HG02870 (cell line): ENCODE results near the gene GNG5.
"Not testable (repeated sequence)": the region's sequence is repeated elsewhere in the genome, so short reads cannot be mapped to it uniquely, and the experiment has no call there.

Source experiments
- ATAC-seq: cut with Tn5 transposase; IDR thresholded peaks from one replicate; pipeline ENCODE4 v1.9.1; 2021; ENCODE audit warnings: mild to moderate bottlenecking, moderate library complexity; ENCODE audit not compliant: unreplicated experiment

The GNG5 gene

GRCh38 chr1:84506002-84506728 is at the start of gene GNG5, which contains the start of gene SPATA1:
Gene GNG5, minus strand, starts transcription at chr1:84506581. Its CDS starts 490 bp downstream, at chr1:84506091.
Gene SPATA1, plus strand, starts transcription at chr1:84506386. Its CDS starts 9,974 bp downstream, at chr1:84516360.
- ATAC-seq, result peak; percentile 80

GRCh38 chr1:84550826-84551225 is 44.4 kb upstream of the GNG5 start:
- ATAC-seq, result no peak

- ATAC-seq, result no peak
Observed at GRCh38 chr1:84541679-84542078, 35.3 kb upstream of the GNG5 start.

- ATAC-seq, result no peak
Observed at GRCh38 chr1:84540759-84541158, 34.4 kb upstream of the GNG5 start.

- ATAC-seq, result no peak
Observed at GRCh38 chr1:84539972-84540371, 33.6 kb upstream of the GNG5 start.

GRCh38 chr1:84538599-84538998 is 32.2 kb upstream of the GNG5 start:
- ATAC-seq, result no peak

- ATAC-seq, result no peak
Observed at GRCh38 chr1:84525779-84526178, 19.4 kb upstream of the GNG5 start.

- no peak for ATAC-seq
Observed at GRCh38 chr1:84524590-84524989, 18.2 kb upstream of the GNG5 start.

- no peak for ATAC-seq
Observed at GRCh38 chr1:84510668-84511067, 4.3 kb upstream of the GNG5 start.

- ATAC-seq, result no peak
Observed at GRCh38 chr1:84510165-84510564, 3.8 kb upstream of the GNG5 start.

GRCh38 chr1:84509029-84509428 is 2.6 kb upstream of the GNG5 start:
- no peak for ATAC-seq

- no peak for ATAC-seq
Observed at GRCh38 chr1:84508510-84508909, 2.1 kb upstream of the GNG5 start.

GRCh38 chr1:84507887-84508286 is 1.5 kb upstream of the GNG5 start:
- ATAC-seq, result not testable (repeated sequence)

- ATAC-seq, result no peak
Observed at GRCh38 chr1:84506729-84507453, 510 bp upstream of the GNG5 start.

GRCh38 chr1:84505493-84506001 is 834 bp downstream of the GNG5 start:
- peak; percentile 29 for ATAC-seq

GRCh38 chr1:84504580-84505492 is 1.5 kb downstream of the GNG5 start:
- ATAC-seq, result no peak

- no peak for ATAC-seq
Observed at GRCh38 chr1:84502927-84503326, 3.5 kb downstream of the GNG5 start.

GRCh38 chr1:84497631-84498275 is 8.6 kb downstream of the GNG5 start:
- ATAC-seq, result no peak

- no peak for ATAC-seq
Observed at GRCh38 chr1:84496498-84496897, 9.9 kb downstream of the GNG5 start.

- peak; percentile 83 for ATAC-seq
Observed at GRCh38 chr1:84493747-84494146, 12.6 kb downstream of the GNG5 start.
